22Rv1 (cell line): Measurements from ENCODE around the gene ABHD14A.

Source experiments
- ZFX ChIP-seq: fragments of 450-650 bp; IDR thresholded peaks from 2 replicates; pipeline ENCODE4 v1.6.1; 2017; ENCODE audit warnings: antibody characterized with exemption, borderline replicate concordance
- TF ChIP-seq, protein P1 (sequence below): fragments of 450-650 bp; IDR thresholded peaks from 2 replicates; pipeline ENCODE4 v1.5.1; 2017; ENCODE audit warnings: mild to moderate bottlenecking

DNA sequence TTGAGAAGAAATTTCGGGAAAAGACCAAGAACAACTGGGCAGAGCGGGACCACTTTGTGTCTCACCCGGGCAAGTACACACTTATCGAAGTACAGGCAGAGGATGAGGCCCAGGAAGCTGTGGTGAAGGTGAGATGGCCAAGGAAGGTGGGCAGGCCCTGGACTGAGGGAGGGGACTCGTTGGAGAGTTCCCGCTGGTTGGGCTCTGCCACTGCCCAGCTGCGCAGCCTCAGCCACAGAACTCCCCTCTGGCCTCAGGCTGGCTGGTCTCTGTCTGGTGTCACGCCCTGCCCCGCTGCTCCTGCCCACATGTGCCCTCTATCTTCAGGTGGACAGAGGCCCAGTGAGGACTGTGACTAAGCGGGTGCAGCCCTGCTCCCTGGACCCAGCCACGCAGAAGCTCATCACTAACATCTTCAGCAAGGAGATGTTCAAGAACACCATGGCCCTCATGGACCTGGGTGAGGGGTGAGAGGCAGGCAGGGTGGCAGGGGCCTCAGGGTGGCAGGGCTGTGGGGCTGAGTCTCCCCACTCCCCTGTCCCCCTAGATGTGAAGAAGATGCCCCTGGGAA, 30.3 kb upstream of the ABHD14A start:
- TF ChIP-seq, protein P1, sequence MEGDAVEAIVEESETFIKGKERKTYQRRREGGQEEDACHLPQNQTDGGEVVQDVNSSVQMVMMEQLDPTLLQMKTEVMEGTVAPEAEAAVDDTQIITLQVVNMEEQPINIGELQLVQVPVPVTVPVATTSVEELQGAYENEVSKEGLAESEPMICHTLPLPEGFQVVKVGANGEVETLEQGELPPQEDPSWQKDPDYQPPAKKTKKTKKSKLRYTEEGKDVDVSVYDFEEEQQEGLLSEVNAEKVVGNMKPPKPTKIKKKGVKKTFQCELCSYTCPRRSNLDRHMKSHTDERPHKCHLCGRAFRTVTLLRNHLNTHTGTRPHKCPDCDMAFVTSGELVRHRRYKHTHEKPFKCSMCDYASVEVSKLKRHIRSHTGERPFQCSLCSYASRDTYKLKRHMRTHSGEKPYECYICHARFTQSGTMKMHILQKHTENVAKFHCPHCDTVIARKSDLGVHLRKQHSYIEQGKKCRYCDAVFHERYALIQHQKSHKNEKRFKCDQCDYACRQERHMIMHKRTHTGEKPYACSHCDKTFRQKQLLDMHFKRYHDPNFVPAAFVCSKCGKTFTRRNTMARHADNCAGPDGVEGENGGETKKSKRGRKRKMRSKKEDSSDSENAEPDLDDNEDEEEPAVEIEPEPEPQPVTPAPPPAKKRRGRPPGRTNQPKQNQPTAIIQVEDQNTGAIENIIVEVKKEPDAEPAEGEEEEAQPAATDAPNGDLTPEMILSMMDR = no peak
- TF ChIP-seq ZFX = no peak
